Measurements from ENCODE around the gene SLC35B1. TPM values are rescaled to one million over a fixed set of nuclear protein-coding genes. Genes with fewer than 3 reads are reported as not detected.

Gene SLC35B1
- polyA plus RNA-seq, 2 of the 4 experiments (the other 2 are of a cell fraction) = 72.7 to 191 TPM

- no peak for ATAC-seq
- TF ChIP-seq RARB (CRISPR knock-in tag; IDR thresholded peaks at IDR 0.05) (no peak), HMGXB4 (CRISPR knock-in tag; IDR thresholded peaks at IDR 0.05; ENCODE audit: borderline replicate concordance) (no peak), GATA3 (IDR thresholded peaks at IDR 0.05; ENCODE audit: borderline replicate concordance) (no peak), NPAS2 (CRISPR knock-in tag; IDR thresholded peaks at IDR 0.05; ENCODE audit: borderline replicate concordance) (no peak), POLR2AphosphoS2 (conservative IDR thresholded peaks at IDR 0.05; ENCODE audit: low read length) (no peak), HDAC2 (IDR thresholded peaks at IDR 0.05) (no peak), RNF2 (IDR thresholded peaks at IDR 0.05; ENCODE audit: borderline replicate concordance, low read depth) (no peak), PHF8 (IDR thresholded peaks at IDR 0.05; ENCODE audit: borderline replicate concordance, low read depth) (no peak), ZC3H11A (IDR thresholded peaks at IDR 0.05) (no peak), TP53 (CRISPR knock-in tag; IDR thresholded peaks at IDR 0.05) (no peak), CHD4 (IDR thresholded peaks at IDR 0.05; ENCODE audit: borderline replicate concordance) (no peak), NR3C1 (IDR thresholded peaks at IDR 0.05) (no peak), FOXS1 (CRISPR knock-in tag; IDR thresholded peaks at IDR 0.05) (no peak), PBX3 (IDR thresholded peaks at IDR 0.05) (no peak), ZFP36 (IDR thresholded peaks at IDR 0.05; ENCODE audit: borderline replicate concordance, partially characterized antibody) (no peak), KDM5A (IDR thresholded peaks at IDR 0.05) (no peak), MAFK (IDR thresholded peaks at IDR 0.05; ENCODE audit: partially characterized antibody) (no peak), FOSL2 (IDR thresholded peaks at IDR 0.05) (no peak), FOSL2 (CRISPR knock-in tag; IDR thresholded peaks at IDR 0.05) (no peak)
- no peaks in the 10 kb centered on the region for H3K4me1 ChIP-seq
- ChIA-PET POLR2A (no interaction called here), CTCF (interaction anchor here (0.9 to 1.0 kb wide), 2 partner anchors 12 to 182 kb away, joined by 3 to 4 read pairs; no protein-coding TSS in a partner anchor)
- no peak for FAIRE-seq
- H3K27ac ChIP-seq = no peak overlapping the region
- WGBS (ENCODE audit: missing lambda C conversion rate) = 73% methylated on average over 8 of the region's 8 CpGs
- H3K9me3 ChIP-seq = no peaks in the 10 kb centered on the region
- H3K4me2 ChIP-seq = no peak overlapping the region
- H3K4me3 ChIP-seq = no peak overlapping the region
- DNase-seq (ENCODE audit: low read depth in 1 of 2, low spot score in 1 of 2) = no peak
These were observed 46.2 kb upstream of the SLC35B1 start for GRCh38 chr17:49753959-49754391.

- 72% methylated on average over 3 of the region's 3 CpGs for WGBS (ENCODE audit: missing lambda C conversion rate)
- Histone ChIP-seq H3K27ac (no peak overlapping the region), H3K4me1 (no peaks in the 10 kb centered on the region), H3K4me3 (no peak overlapping the region), H3K4me2 (no peak overlapping the region), H3K9me3 (no peaks in the 10 kb centered on the region)
- FAIRE-seq (no peak), ATAC-seq (no peak; a peak in 1 of 6 replicates), DNase-seq (ENCODE audit: low read depth in 1 of 2, low spot score in 1 of 2) (no peak)
- ChIA-PET CTCF (interaction anchor here (0.7 to 4.0 kb wide), 9 partner anchors 9 to 244 kb away, joined by 3 to 17 read pairs (median 3); no protein-coding TSS in a partner anchor), POLR2A (interaction anchor here (0.8 kb wide), 1 partner anchor 36 kb away, joined by 4 read pairs; the partner anchor contains the start of gene KAT7)
- no peak for TF ChIP-seq HOXB13 (CRISPR knock-in tag; IDR thresholded peaks at IDR 0.05; ENCODE audit: low read depth)
- TF ChIP-seq RFX5 (IDR thresholded peaks at IDR 0.05) = no peak
- TF ChIP-seq CBX2 (IDR thresholded peaks at IDR 0.05; ENCODE audit: borderline replicate concordance, low read depth) = no peak
- TF ChIP-seq CTCF (IDR thresholded peaks at IDR 0.05) = no peak
- no peak for TF ChIP-seq SREBF2 (IDR thresholded peaks at IDR 0.05)
- TF ChIP-seq RAD21 (conservative IDR thresholded peaks at IDR 0.05 in 1 of 2, IDR thresholded peaks at IDR 0.05 in 1 of 2) = no peak
- no peak for TF ChIP-seq ATOH8 (CRISPR knock-in tag; IDR thresholded peaks at IDR 0.05; ENCODE audit: low read depth)
- TF ChIP-seq EHF (CRISPR knock-in tag; IDR thresholded peaks at IDR 0.05) = no peak
- TF ChIP-seq HOXA7 (CRISPR knock-in tag; IDR thresholded peaks at IDR 0.05) = no peak
- TF ChIP-seq MAZ (IDR thresholded peaks at IDR 0.05; ENCODE audit: borderline replicate concordance, low read depth, low read length) = no peak
- no peak for TF ChIP-seq POLR2AphosphoS2 (conservative IDR thresholded peaks at IDR 0.05; ENCODE audit: low read length)
- no peak for TF ChIP-seq ESRRA (IDR thresholded peaks at IDR 0.05; ENCODE audit: borderline replicate concordance, low read length)
- TF ChIP-seq NPAS2 (CRISPR knock-in tag; IDR thresholded peaks at IDR 0.05; ENCODE audit: borderline replicate concordance) = no peak
- no peak for TF ChIP-seq CEBPB (IDR thresholded peaks at IDR 0.05)
- TF ChIP-seq ELK1 (IDR thresholded peaks at IDR 0.05; ENCODE audit: low read depth, low read length) = no peak
- no peak for TF ChIP-seq PHF8 (IDR thresholded peaks at IDR 0.05; ENCODE audit: borderline replicate concordance, low read depth)
These were observed 44.7 kb upstream of the SLC35B1 start for GRCh38 chr17:49752508-49752907.

All from A549 (cell line).